ENCODE results near the gene STX18.
"Not testable (repeated sequence)": the region's sequence is repeated elsewhere in the genome, so short reads cannot be mapped to it uniquely, and the experiment has no call there.

STX18 gene

DNA sequence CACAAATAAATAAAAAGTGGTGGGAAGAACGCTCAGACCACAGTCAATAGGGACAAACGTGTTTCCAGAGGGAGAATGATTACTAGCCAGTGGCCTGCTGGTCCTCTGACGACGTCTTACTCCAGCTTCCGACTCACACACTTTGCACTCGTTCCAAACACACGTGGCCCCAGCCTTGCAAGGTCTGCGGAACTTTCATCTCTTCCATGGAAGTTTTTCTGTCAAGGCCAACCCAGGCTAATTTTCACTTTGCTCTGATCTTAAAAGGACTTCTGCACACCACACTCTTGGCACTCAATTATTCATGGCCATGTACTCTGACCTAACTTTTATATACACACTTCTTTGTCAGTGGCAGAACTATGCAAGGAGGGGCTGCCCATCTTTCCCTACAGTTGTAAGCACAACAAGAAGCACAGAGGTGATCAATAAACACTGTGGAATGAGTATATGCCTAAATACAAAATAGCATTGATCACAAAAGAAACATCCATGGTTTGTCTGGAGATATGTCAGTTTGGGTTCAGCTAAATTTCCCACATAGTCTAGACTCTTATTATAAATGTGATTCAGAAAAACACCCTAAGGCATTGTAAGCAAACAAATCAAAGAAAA lies 69.4 kb downstream of the STX18 start:
- H3K36me3 ChIP-seq, result peaks cover 27% of the 10 kb centered on the region
- DNase-seq, result no peak
- TF ChIP-seq, protein P1, sequence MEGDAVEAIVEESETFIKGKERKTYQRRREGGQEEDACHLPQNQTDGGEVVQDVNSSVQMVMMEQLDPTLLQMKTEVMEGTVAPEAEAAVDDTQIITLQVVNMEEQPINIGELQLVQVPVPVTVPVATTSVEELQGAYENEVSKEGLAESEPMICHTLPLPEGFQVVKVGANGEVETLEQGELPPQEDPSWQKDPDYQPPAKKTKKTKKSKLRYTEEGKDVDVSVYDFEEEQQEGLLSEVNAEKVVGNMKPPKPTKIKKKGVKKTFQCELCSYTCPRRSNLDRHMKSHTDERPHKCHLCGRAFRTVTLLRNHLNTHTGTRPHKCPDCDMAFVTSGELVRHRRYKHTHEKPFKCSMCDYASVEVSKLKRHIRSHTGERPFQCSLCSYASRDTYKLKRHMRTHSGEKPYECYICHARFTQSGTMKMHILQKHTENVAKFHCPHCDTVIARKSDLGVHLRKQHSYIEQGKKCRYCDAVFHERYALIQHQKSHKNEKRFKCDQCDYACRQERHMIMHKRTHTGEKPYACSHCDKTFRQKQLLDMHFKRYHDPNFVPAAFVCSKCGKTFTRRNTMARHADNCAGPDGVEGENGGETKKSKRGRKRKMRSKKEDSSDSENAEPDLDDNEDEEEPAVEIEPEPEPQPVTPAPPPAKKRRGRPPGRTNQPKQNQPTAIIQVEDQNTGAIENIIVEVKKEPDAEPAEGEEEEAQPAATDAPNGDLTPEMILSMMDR (IDR thresholded peaks at IDR 0.05; ENCODE audit: low read depth, low read length), result no peak
- no peaks in the 10 kb centered on the region for H3K9me3 ChIP-seq (ENCODE audit: severe bottlenecking)
- H3K27ac ChIP-seq, result no peak overlapping the region
- no peaks in the 10 kb centered on the region for H3K27me3 ChIP-seq (ENCODE audit: insufficient read depth, low read depth, severe bottlenecking)
- H3K4me3 ChIP-seq (ENCODE audit: low read depth, low read length), result no peak overlapping the region

DNA sequence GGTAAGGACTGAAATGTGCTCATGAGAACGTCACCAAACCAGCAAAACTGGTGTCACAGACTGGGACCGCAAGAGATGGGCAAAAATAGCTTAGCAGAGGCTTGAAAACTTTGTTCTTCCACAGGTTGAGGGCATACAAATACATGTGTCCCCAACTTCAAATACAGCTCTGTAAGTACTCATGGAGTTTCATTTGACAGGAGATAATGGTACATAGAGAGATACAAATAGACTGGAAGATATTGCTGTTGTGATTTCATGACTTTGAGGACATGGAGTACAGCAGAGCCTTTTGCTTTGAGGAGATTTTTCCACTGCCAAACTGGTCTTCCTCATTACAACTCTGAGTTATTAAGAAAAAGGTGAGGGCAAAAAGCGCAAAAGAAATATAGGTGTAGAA lies 70.7 kb downstream of the STX18 start:
- H3K36me3 ChIP-seq, result peaks cover 33% of the 10 kb centered on the region
- TF ChIP-seq, protein P1 (IDR thresholded peaks at IDR 0.05; ENCODE audit: low read depth, low read length), result no peak
- H3K4me3 ChIP-seq (ENCODE audit: low read depth, low read length), result no peak overlapping the region
- H3K9me3 ChIP-seq (ENCODE audit: severe bottlenecking), result peaks cover 3% of the 10 kb centered on the region
- H3K27me3 ChIP-seq (ENCODE audit: insufficient read depth, low read depth, severe bottlenecking), result no peaks in the 10 kb centered on the region
- no peak overlapping the region for H3K27ac ChIP-seq
- DNase-seq, result no peak

DNA sequence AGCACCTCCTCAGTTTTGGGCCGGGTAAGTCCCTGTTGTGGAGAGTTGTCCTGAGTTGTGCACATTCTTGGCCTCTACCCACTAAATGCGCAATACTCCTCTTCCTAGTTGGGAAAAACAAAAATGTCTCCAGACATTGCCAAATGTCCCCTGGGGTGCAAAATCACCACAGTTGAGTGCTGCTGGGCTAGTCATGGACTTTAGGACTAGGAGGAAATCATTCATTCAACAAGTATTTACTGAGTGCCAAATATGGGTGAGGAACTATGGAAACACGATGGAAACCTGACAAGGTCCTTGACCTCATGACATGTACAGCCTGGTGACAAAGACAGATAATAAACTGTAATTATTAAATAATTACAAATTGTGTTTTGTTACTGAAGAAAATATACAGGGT lies 71.6 kb downstream of the STX18 start:
- TF ChIP-seq, protein P1 (IDR thresholded peaks at IDR 0.05; ENCODE audit: low read depth, low read length), result no peak
- Histone ChIP-seq H3K27me3 (ENCODE audit: insufficient read depth, low read depth, severe bottlenecking) (no peaks in the 10 kb centered on the region), H3K36me3 (peaks cover 42% of the 10 kb centered on the region), H3K9me3 (ENCODE audit: severe bottlenecking) (peaks cover 3% of the 10 kb centered on the region), H3K4me3 (ENCODE audit: low read depth, low read length) (no peak overlapping the region), H3K27ac (no peak overlapping the region)
- no peak for DNase-seq

DNA sequence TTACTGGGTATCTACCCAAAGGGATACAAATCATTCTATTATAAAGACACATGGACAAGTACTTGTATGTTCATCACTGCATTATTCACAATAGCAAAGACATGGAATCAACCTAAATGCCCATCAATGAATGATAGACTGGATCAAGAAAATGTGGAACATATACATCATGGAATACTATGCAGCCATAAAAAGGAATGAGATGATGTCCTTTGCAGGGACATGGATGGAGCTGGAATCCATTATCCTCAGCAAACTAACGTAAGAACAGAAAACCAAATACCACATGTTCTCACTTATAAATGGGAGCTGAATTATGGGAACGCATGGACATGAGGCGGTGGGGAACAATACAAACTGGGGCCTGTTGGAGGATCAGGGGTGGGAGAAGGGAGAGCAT lies 76.6 kb downstream of the STX18 start:
- not testable (repeated sequence) for H3K4me3 ChIP-seq (ENCODE audit: low read depth, low read length); DNase-seq; H3K27ac ChIP-seq; H3K27me3 ChIP-seq (ENCODE audit: insufficient read depth, low read depth, severe bottlenecking); H3K9me3 ChIP-seq (ENCODE audit: severe bottlenecking)
- H3K36me3 ChIP-seq, result peaks cover 38% of the 10 kb centered on the region

DNA sequence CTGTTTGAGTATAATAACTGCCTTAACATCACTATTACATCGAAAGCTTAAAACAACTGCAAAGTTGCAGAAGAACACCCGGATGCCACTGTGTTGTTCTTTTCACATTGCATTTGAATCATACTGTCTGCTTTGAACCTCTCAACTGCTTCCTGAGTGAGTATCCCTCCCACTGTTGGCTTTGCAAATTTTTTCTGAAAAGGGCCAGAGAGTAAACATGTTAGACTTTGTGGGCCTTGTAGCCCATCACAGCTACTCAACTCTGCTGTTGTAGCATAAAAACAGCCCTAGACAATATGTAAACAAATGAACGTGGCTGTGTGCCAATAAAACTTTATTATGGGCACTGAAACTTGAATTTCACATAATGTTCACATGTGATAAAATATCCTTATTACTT lies 78.9 kb downstream of the STX18 start:
- no peak overlapping the region for H3K4me3 ChIP-seq (ENCODE audit: low read depth, low read length)
- no peak overlapping the region for H3K27ac ChIP-seq
- TF ChIP-seq, protein P1 (IDR thresholded peaks at IDR 0.05; ENCODE audit: low read depth, low read length), result no peak
- no peak for DNase-seq
- peaks cover 3% of the 10 kb centered on the region for H3K9me3 ChIP-seq (ENCODE audit: severe bottlenecking)
- H3K36me3 ChIP-seq, result peaks cover 22% of the 10 kb centered on the region
- H3K27me3 ChIP-seq (ENCODE audit: insufficient read depth, low read depth, severe bottlenecking), result no peaks in the 10 kb centered on the region

DNA sequence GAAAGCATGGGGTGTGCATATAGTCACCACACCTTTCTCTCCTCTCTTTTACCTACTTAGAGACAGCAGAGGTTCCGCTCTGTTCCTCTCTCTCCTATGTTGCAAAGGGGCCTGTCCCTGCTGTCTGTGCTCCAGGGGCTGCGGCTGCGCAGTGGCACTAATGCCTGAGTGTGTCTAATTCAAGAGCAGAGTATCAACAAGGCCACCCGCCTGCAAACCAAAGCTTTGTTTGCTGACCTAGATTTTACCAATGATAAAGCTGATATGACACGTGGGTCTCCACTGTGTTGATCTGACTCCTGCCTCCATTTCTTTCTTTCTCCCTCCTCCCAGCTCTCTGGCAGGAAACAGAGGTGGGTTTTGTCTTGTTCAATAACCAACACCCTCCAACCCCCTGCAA lies 80.0 kb downstream of the STX18 start:
- Histone ChIP-seq H3K4me3 (ENCODE audit: low read depth, low read length) (no peak overlapping the region), H3K27ac (no peak overlapping the region), H3K9me3 (ENCODE audit: severe bottlenecking) (peaks cover under 1% of the 10 kb centered on the region), H3K36me3 (peaks cover 20% of the 10 kb centered on the region), H3K27me3 (ENCODE audit: insufficient read depth, low read depth, severe bottlenecking) (no peaks in the 10 kb centered on the region)
- TF ChIP-seq, protein P1 (IDR thresholded peaks at IDR 0.05; ENCODE audit: low read depth, low read length), result no peak
- no peak for DNase-seq

All from WERI-Rb-1 (cell line).